ENCODE data around the gene ZDHHC5.
"Not testable (repeated sequence)": the region's sequence is repeated elsewhere in the genome, so short reads cannot be mapped to it uniquely, and the experiment has no call there.

Gene ZDHHC5

GRCh38 chr11:57674251-57674650, 6.3 kb downstream of the ZDHHC5 start:
- TF ChIP-seq CTCF (conservative IDR thresholded peaks at IDR 0.05) = no peak
- H3K27ac ChIP-seq = 0 out of 2 replicates have a peak overlapping the region, but pooled peaks have one; percentile 46

GRCh38 chr11:57675176-57675941, 7.4 kb downstream of the ZDHHC5 start:
- no peak for TF ChIP-seq CTCF (conservative IDR thresholded peaks at IDR 0.05)
- H3K27ac ChIP-seq = peak overlapping the region; percentile 46

- no peak overlapping the region for H3K27ac ChIP-seq
- TF ChIP-seq CTCF (conservative IDR thresholded peaks at IDR 0.05) = no peak
These were observed 11.5 kb downstream of the ZDHHC5 start for GRCh38 chr11:57679396-57679795.

GRCh38 chr11:57680552-57680874, 12.6 kb downstream of the ZDHHC5 start:
- no peak for TF ChIP-seq CTCF (conservative IDR thresholded peaks at IDR 0.05)
- no peak overlapping the region for H3K27ac ChIP-seq

- no peak for TF ChIP-seq CTCF (conservative IDR thresholded peaks at IDR 0.05)
- H3K27ac ChIP-seq = no peak overlapping the region
These were observed 13.3 kb downstream of the ZDHHC5 start for GRCh38 chr11:57681168-57681567.

- not testable (repeated sequence) for H3K27ac ChIP-seq
These were observed 22.6 kb downstream of the ZDHHC5 start for GRCh38 chr11:57690474-57690873.

- no peak overlapping the region for H3K27ac ChIP-seq
- TF ChIP-seq CTCF (conservative IDR thresholded peaks at IDR 0.05) = no peak
These were observed 31.0 kb downstream of the ZDHHC5 start for GRCh38 chr11:57698843-57699365.

- H3K27ac ChIP-seq = no peak overlapping the region
- no peak for TF ChIP-seq CTCF (conservative IDR thresholded peaks at IDR 0.05)
These were observed 31.9 kb downstream of the ZDHHC5 start for GRCh38 chr11:57699813-57700212.
